NT2/D1 (cell line): ENCODE results near the gene C6orf62.

ENCODE experiments used
- YY1 ChIP-seq: IDR thresholded peaks from 2 replicates; pipeline ENCODE4 v1.6.1; 2011; ENCODE audit not compliant: insufficient read length, insufficient read depth
- ZNF274 ChIP-seq: IDR thresholded peaks from 2 replicates; pipeline ENCODE4 v1.6.1; 2011; ENCODE audit warnings: mild to moderate bottlenecking, low read depth, low read length

DNA sequence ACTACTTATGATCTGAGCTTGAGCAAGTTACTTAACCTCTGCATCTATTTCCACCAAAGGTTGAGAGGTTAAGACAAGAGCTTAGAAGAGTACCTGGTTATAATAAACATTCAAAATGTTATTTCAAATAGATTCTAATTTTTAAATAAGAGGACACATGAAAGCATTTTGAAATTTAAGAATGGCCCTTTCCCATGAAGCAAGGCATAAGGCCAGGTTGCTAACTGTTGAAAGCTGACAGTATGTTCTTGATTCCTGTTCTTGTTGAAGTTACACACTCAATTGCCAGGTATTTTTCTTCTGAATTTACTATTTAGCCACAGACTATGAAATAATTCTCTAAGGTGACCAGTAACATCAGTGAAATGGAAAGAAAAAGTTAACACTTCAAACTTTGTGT lies 14.5 kb downstream of the C6orf62 start:
- no peak for TF ChIP-seq YY1
- TF ChIP-seq ZNF274 = no peak
